A673 (cell line): Measurements from ENCODE around the gene FBXO15. TPM values are rescaled to one million over a fixed set of nuclear protein-coding genes. Genes with fewer than 3 reads are reported as not detected.

Experiments used
- BruUV-seq: library from RNA; stranded (reverse); fragments of 400-500 nt; replicated peaks from 2 replicates; lab custom pipeline; 2021; lab: Mats Ljungman, UMichigan
- CTCF ChIA-PET: fragments of 300-600 bp; sonication (Branson Sonifier 250); formaldehyde crosslinking; loops from one replicate; lab custom pipeline; 2022; ENCODE audit warnings: antibody characterized with exemption; lab: Charles Lee
- POLR2A ChIA-PET: fragments of 300-600 bp; sonication (Branson Sonifier 250); formaldehyde crosslinking; loops from one replicate; lab custom pipeline; 2022; ENCODE audit warnings: antibody characterized with exemption; ENCODE audit not compliant: low non-redundant PET; lab: Charles Lee
- DNase-seq: peaks from one replicate; pipeline ENCODE4 v3.0.0-alpha.2; 2015; ENCODE audit warnings: low spot score
- H3K27ac ChIP-seq: fragments of 200-600 bp; sonication (generic); 2 replicates; pipeline ENCODE4 v1.5.1; 2016; ENCODE audit warnings: mixed run types, low read depth, mild to moderate bottlenecking, mixed read lengths, antibody characterized with exemption, low read length; ENCODE audit not compliant: poor library complexity, severe bottlenecking
- H3K27me3 ChIP-seq: fragments of 200-600 bp; sonication (generic); replicated peaks from 2 replicates; pipeline ENCODE4 v1.6.1; 2017; ENCODE audit warnings: mixed run types, low read depth, mild to moderate bottlenecking, mixed read lengths, antibody characterized with exemption, low read length; ENCODE audit not compliant: insufficient read depth, poor library complexity
- H3K36me3 ChIP-seq: fragments of 200-600 bp; sonication (generic); 2 replicates; pipeline ENCODE4 v1.6.1; 2016; ENCODE audit warnings: mixed run types, mild to moderate bottlenecking, mixed read lengths, antibody characterized with exemption, low read length; ENCODE audit not compliant: insufficient read depth, poor library complexity, severe bottlenecking
- H3K4me1 ChIP-seq: fragments of 200-600 bp; sonication (generic); 2 replicates; pipeline ENCODE4 v1.6.1; 2017; ENCODE audit warnings: mixed run types, mild to moderate bottlenecking, mixed read lengths, antibody characterized with exemption, low read length; ENCODE audit not compliant: insufficient read depth, poor library complexity, severe bottlenecking
- H3K4me3 ChIP-seq: fragments of 200-600 bp; sonication (generic); 2 replicates; pipeline ENCODE4 v1.5.1; 2016; ENCODE audit warnings: low read depth, mixed run types, mild to moderate bottlenecking, mixed read lengths, low read length; ENCODE audit not compliant: poor library complexity, severe bottlenecking
- H3K9me3 ChIP-seq: fragments of 200-600 bp; sonication (generic); 2 replicates; pipeline ENCODE4 v1.6.1; 2016; ENCODE audit warnings: mixed run types, low read depth, mild to moderate bottlenecking, mixed read lengths, antibody characterized with exemption, low read length; ENCODE audit not compliant: poor library complexity, severe bottlenecking
- CTCF ChIP-seq: fragments of 300-800, 200-600 bp; sonication (generic); conservative IDR thresholded peaks from 2 replicates; pipeline ENCODE4 v1.5.1; 2017; ENCODE audit warnings: low read depth, mild to moderate bottlenecking, antibody characterized with exemption, low read length, moderate library complexity, mixed read lengths
- EZH2 ChIP-seq: fragments of 200-600 bp; sonication (generic); IDR thresholded peaks from 2 replicates; pipeline ENCODE4 v1.6.1; 2017; ENCODE audit warnings: borderline replicate concordance, low read depth, mild to moderate bottlenecking, mixed read lengths, antibody characterized with exemption, low read length; ENCODE audit not compliant: poor library complexity, severe bottlenecking
- intact Hi-C: fragments of 100-400 bp; cut with micrococcal nuclease; formaldehyde crosslinking; loops from one replicate; pipeline ENCODE4 v1.10.0; 2022; ENCODE audit not compliant: unreplicated experiment
- total RNA-seq: library from RNA; stranded (reverse); gene quantifications from 2 replicates; pipeline ENCODE4 v1.2.3, GENCODE V29; 2021

FBXO15 gene
- total RNA-seq, 1 experiment from 2014 or later, result 2.4 TPM

DNA sequence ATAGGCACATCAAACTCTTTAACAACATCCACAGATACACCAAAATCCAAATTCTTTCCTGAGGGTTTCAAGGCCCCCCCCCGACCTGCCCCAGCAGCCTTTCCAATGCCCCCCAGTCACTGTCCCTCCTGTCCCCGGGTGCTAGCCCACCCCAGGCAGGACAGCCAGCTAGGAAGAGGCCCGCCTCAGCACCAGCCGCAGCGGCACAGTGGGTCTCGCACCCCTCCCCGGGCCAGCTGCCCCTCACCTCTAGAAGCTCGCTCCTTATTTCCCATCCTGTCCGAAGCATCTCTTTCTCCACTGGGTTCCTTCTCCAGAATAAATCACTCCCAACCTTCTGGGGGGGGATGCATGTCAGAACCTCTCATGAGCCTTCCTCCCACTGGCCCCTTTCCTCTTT lies 69.4 kb downstream of the FBXO15 start:
- ChIA-PET CTCF (no interaction called here), POLR2A (no interaction called here)
- BruUV-seq, result no TSS peak
- Histone ChIP-seq H3K27ac (no peak overlapping the region), H3K9me3 (no peaks in the 10 kb centered on the region), H3K27me3 (no peaks in the 10 kb centered on the region), H3K4me3 (no peak overlapping the region), H3K4me1 (no peaks in the 10 kb centered on the region), H3K36me3 (no peaks in the 10 kb centered on the region)
- no peak for TF ChIP-seq CTCF
- no peak for TF ChIP-seq EZH2
- intact Hi-C loops, result no loop called here
- DNase-seq, result no peak

- Histone ChIP-seq H3K9me3 (no peaks in the 10 kb centered on the region), H3K36me3 (no peaks in the 10 kb centered on the region), H3K4me1 (no peaks in the 10 kb centered on the region), H3K27me3 (no peaks in the 10 kb centered on the region), H3K27ac (no peak overlapping the region), H3K4me3 (no peak overlapping the region)
- TF ChIP-seq EZH2 (no peak), CTCF (no peak)
- POLR2A ChIA-PET, result no interaction called here
- intact Hi-C loops, result no loop called here
- BruUV-seq, result no TSS peak
- no peak for DNase-seq
- CTCF ChIA-PET, result interaction anchor here (0.6 kb wide), 1 partner anchor 382 kb away, joined by 4 read pairs; the partner anchor contains the start of gene DIPK1C
Observed at GRCh38 chr18:74074668-74075564, 72.7 kb downstream of the FBXO15 start.

- POLR2A ChIA-PET, result no interaction called here
- Histone ChIP-seq H3K27me3 (no peaks in the 10 kb centered on the region), H3K9me3 (no peaks in the 10 kb centered on the region), H3K4me3 (no peak overlapping the region), H3K36me3 (no peaks in the 10 kb centered on the region), H3K27ac (no peak overlapping the region), H3K4me1 (no peaks in the 10 kb centered on the region)
- DNase-seq, result no peak
- TF ChIP-seq EZH2 (no peak), CTCF (no peak)
- intact Hi-C loops, result no loop called here
- BruUV-seq, result no TSS peak
- CTCF ChIA-PET, result no interaction called here
Observed at GRCh38 chr18:74073957-74074667, 73.5 kb downstream of the FBXO15 start.
